Suprapubic skin (tissue), 4 donors: ENCODE results near the gene GXYLT2.

Source experiments
- POLR2A ChIP-seq, 2 donors: fragments of 450-650 bp; IDR thresholded peaks; one replicate each; pipeline ENCODE4 v1.6.1; 2017; ENCODE audit warnings: antibody characterized with exemption in 2 of 2, mild to moderate bottlenecking in 2 of 2, moderate library complexity in 2 of 2
- POLR2AphosphoS5 ChIP-seq, 3 donors: sonication (generic); formaldehyde crosslinking; IDR thresholded peaks; one replicate each; pipeline ENCODE4 v1.6.1; 2017; ENCODE audit warnings: antibody characterized with exemption in 3 of 3
- TF ChIP-seq, protein P1 (sequence below), 2 donors: fragments of 200-600 bp in 1 of 2; fragments of 450-650 bp in 1 of 2; sonication (generic) in 1 of 2; IDR thresholded peaks; one replicate each; pipeline ENCODE4 v1.5.1; 2016 to 2019; ENCODE audit warnings: antibody characterized with exemption in 2 of 2, mild to moderate bottlenecking in 1 of 2, moderate library complexity in 1 of 2

DNA sequence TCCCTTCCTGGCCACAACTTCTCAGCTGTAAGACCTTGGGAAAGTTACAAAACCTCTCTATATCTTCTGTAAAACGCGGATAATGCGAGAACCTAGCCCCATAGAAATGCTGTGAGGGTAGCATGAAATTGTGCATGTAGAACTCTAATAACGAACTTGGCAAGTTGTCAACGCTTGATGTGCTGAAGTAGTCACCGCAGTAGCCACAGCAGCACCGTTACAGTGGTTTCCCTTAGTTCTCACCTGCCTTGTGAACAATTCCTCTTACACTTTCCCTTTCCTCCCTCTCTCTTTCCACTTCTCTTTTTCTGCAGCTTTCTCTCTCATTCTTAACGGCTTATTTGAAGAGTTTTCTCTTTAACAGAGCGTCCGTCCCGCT is 39.2 kb upstream of the GXYLT2 start:
- TF ChIP-seq, protein P1, sequence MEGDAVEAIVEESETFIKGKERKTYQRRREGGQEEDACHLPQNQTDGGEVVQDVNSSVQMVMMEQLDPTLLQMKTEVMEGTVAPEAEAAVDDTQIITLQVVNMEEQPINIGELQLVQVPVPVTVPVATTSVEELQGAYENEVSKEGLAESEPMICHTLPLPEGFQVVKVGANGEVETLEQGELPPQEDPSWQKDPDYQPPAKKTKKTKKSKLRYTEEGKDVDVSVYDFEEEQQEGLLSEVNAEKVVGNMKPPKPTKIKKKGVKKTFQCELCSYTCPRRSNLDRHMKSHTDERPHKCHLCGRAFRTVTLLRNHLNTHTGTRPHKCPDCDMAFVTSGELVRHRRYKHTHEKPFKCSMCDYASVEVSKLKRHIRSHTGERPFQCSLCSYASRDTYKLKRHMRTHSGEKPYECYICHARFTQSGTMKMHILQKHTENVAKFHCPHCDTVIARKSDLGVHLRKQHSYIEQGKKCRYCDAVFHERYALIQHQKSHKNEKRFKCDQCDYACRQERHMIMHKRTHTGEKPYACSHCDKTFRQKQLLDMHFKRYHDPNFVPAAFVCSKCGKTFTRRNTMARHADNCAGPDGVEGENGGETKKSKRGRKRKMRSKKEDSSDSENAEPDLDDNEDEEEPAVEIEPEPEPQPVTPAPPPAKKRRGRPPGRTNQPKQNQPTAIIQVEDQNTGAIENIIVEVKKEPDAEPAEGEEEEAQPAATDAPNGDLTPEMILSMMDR (IDR thresholded peaks at IDR 0.05), result no peak
- no peak for TF ChIP-seq POLR2A (IDR thresholded peaks at IDR 0.05)
- TF ChIP-seq POLR2AphosphoS5 (IDR thresholded peaks at IDR 0.05), result no peak
